ENCODE results near the gene MAST4. TPM values are rescaled to one million over a fixed set of nuclear protein-coding genes. Genes with fewer than 3 reads are reported as not detected.
A peak's percentile ranks its signal among the peaks of the same experiment; 100 is the strongest.

Gene MAST4
- total RNA-seq, 1 experiment from 2014 or later: 0.40 TPM

DNA sequence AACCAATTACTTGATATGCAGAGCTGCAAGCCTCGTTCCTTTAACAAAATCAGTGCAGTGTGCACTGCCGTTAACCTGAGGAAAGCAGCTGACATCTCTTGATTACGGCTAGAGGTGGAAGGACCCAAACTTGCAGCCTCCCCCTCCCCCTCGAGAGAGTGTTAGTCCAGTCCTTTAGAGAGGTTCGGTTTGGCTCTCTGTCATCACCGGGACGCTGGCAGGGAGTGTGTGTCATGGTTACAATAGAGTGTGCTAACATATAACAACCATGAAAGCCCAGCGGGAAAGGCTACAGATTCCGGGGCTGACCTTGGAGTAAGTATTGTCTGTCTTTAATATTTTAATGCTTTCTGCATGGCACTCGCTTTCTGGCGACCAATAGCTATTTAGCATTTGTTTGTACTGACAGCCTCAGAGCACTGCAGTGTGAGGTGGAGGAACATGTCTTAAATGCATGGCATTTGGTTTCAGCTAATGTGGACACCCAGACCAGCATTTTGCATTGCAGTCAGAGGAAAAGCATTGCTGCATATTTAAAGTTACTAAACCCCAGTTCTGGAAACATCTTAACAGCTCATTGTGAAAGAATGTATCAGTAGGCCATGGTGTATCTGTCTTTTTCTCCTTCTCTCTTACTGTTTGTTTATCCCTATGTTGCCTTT is 362.9 kb downstream of the MAST4 start:
- DNase-seq (ENCODE audit: low spot score): no peak

- no peak for DNase-seq (ENCODE audit: low spot score)
Measured at GRCh38 chr5:66959653-66960052, 363.5 kb downstream of the MAST4 start.

DNA sequence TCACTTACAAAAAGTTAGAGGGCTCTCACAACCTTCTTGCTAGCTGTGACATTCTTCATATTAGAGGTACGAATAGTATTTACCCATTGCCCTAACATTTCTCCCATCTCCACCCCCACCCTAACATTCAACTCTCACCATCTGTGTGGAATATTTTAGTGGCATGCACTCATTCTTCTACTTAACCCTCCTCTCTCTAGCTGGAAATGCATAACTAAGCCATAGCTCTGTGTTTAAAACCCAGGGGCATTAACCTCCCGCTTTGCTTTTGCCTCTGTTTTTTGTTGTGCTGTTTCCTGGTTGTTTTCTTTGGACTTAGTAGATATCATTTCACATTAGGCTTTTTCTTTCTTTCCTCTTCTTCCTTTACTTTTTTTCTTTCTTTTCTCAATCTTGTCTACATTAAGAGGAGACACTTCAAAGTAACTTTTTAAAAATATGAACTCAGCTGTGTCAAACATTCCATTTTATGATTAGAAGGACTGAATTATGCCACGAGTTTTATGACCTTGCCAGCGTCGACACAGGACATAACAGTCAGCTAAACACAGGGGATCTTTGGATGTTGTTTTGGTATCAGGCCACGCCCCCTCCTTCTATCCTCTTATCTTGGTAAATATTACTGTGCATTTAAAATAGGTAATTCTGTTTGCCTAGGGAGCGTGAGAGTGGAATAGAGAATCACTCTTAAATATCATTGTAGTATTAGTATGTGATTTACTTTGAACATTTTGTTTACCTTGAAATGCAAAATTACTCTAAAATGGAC is 364.4 kb downstream of the MAST4 start:
- no peak for DNase-seq (ENCODE audit: low spot score)

- DNase-seq (ENCODE audit: low spot score): no peak
Measured at GRCh38 chr5:66963559-66963971, 367.4 kb downstream of the MAST4 start.

DNA sequence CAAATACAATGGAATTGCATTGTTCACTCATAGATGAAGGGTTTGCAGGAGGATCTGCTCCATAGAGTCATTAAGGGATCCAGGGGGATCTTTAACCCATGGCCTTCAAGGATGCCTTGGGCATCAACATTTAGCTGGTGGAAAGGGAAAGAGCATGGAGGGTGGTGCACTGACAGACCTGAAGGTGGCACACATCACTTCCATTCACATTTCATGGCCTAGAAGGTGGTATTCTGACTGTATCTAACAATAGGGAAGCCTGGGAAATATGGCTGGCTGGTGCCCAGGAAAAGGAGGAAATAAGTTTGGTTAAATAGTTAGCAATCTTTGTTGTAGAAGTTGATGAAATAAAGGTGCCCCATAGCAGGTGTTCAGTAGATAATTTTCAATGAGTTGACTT is 370.2 kb downstream of the MAST4 start:
- DNase-seq (ENCODE audit: low spot score): no peak

- DNase-seq (ENCODE audit: low spot score): no peak
Measured at GRCh38 chr5:66967102-66967501, 370.9 kb downstream of the MAST4 start.

GRCh38 chr5:66967826-66968262 is 371.7 kb downstream of the MAST4 start:
- DNase-seq (ENCODE audit: low spot score): no peak

DNA sequence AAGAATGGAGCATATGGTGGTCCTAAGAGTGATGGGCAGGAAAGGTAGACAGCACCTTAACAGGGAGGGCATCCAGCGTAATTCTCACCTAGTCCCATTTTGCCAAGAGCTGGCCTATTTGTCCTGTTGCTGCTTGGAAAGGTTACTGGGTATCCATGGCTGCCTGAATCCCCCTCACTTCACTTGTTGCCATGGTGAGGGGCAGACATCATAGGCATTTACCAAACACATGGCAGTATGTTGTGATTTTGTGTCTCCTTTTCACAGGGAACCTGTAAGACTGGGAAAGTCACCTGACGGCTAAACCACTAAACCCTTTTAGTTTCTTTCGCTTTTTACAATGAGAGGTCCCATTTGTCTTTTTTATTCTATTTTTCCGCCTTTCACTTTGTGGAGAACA is 373.3 kb downstream of the MAST4 start:
- no peak for DNase-seq (ENCODE audit: low spot score)

DNA sequence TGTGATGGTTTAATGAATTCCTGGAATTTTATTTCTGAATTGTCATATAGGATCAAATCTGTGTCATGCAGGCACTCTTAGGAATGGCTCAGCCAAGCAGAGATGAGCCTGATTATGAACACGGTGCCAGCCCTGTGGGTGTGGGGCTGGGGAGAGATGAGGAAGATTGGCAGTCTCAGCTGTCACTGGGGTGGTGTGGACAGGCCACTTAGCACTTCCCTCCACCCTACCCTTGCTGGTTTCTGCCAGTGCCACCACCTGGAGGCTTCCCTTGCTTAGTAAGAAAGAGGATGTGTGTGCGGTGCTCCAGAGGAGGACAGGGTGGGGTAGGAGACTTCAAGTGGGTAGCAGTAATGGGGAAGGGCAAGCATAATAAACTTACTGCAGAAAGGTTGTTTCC is 373.8 kb downstream of the MAST4 start:
- no peak for DNase-seq (ENCODE audit: low spot score)

DNA sequence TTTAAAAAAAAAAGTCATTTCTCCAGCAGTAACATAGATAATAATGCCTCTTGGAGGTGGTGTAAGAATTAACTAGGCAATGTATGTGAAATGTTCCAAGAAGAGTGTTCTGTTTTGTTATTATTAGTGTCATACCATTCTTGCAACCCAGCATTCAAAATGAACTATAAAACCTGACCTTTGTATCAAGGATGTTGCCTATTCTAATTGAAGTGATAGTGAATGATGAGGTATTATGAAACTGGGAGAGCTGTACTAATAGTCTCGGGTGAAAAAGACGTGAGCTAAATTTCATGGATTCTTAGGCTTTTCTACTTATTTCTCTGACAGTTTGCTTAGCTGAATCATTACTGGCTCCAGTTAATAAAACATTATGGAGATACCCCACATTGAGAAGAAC is 375.8 kb downstream of the MAST4 start:
- DNase-seq (ENCODE audit: low spot score): no peak

DNA sequence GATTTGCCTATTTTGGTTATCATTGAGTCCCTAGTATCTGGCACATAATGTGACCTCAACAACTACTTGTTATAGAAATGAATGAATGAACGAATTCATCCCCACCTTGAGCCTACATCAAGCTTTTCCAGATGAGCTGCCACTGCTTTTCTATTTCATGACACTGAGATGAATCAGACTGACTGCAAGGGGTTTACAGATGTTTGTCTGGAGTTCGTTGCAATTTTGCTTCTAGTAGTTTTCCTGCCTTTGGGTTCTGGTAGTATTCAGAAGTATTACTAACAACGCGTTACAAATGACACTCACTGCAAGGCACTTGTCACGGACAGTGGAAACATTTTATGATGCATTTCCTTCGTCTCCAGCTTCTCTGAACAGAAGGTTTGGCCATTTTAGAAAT is 378.1 kb downstream of the MAST4 start:
- DNase-seq (ENCODE audit: low spot score): no peak

DNA sequence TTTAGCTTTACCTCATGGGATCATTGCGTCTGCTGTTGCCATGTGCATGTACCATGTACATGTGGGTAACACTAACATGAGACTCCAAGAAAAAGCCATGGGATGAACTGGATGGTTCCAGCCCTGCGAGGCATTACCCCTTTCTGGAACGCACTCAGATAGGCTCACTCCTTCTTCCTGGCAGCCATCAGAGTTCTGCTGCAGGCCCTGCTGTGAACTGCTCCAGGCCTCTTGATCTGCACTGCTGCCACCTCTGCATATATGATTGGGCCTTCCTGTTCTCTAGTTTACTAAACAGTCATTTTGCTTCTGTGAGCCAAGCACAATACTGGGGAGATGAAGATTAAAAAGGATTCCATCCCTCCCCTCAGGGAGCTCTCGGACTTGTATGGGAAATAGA is 379.9 kb downstream of the MAST4 start:
- DNase-seq (ENCODE audit: low spot score): no peak

GRCh38 chr5:66979738-66980137 is 383.5 kb downstream of the MAST4 start:
- DNase-seq (ENCODE audit: low spot score): no peak

- no peak for DNase-seq (ENCODE audit: low spot score)
Measured at GRCh38 chr5:66981266-66982055, 385.3 kb downstream of the MAST4 start.

GRCh38 chr5:66982056-66982387 is 385.8 kb downstream of the MAST4 start:
- no peak for DNase-seq (ENCODE audit: low spot score)

GRCh38 chr5:66982470-66982869 is 386.3 kb downstream of the MAST4 start:
- no peak for DNase-seq (ENCODE audit: low spot score)

DNA sequence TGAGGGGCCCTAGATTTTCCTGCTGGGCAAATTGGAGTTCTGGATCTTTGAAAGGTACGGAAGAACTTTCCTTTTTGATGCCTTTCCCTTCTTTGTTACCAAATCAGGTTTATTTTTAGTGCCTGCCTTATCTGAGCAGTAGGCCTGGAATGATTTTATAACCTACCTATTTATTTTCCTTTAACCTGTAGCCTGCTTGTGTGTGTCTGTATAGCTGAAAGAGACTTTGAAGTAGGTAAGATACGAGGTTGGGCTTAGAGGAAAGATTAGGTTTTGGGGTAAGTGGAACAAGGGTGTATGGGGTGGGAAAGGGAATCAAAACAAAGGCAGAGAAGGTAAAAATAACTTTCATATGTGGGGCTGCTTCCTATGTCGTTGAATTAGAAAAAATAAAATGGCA is 389.2 kb downstream of the MAST4 start:
- no peak for DNase-seq (ENCODE audit: low spot score)

DNA sequence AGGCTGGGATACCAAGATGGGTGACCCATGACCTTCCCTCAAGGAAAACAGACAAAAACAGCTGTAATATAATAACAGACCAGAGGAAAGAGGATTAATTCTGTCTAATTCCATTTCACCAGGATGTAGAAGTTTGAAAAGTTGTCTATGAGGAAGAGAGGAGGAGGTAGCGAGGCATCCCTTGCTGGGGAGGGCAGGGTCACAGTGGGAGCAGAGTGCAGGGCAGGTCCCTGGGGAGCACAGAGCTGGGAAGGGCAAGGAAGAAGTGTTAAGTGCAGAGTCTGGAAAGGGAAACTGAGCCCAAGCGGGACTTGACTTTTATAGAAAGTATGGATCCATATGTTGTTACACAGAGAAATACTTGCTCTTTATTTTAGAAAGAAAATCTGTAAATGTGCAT is 389.8 kb downstream of the MAST4 start:
- no peak for DNase-seq (ENCODE audit: low spot score)

DNA sequence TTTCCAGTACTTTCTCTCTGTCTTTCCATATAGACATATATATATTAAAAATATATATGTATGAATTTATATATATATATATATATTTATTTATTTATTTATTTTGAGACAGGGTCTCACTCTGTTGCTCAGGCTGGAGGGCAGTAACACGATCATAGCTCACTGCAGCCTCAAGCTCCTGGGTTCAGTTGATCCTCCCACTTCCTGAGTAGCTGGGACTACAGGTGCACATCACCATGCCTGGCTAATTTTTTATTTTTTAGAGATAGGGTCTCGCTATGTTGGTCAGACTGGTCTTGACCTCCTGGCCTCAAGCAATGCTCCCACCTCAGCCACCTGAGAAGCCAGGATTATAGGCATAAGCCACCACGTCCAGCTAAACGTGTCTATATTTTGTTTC is 390.3 kb downstream of the MAST4 start:
- DNase-seq (ENCODE audit: low spot score): no peak

DNA sequence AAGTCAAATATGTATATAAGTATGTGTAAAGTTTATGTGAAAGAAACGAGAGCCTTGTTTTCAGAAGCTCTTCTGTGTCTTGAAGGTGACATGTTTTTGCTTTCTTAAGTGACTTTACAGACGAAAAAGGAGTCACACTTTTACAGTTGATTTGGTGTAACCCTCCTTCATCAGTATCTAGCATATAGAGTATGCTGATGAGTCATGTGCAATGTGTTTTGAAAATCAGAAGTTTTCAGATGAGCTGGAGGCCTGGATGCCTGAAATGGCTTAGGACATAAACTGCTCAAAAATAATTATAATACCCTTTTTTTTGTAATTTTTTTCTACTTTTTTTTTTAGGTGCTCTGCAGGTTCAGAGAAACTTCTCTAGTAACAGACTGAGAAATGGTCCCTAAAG is 390.9 kb downstream of the MAST4 start:
- DNase-seq (ENCODE audit: low spot score): no peak

DNA sequence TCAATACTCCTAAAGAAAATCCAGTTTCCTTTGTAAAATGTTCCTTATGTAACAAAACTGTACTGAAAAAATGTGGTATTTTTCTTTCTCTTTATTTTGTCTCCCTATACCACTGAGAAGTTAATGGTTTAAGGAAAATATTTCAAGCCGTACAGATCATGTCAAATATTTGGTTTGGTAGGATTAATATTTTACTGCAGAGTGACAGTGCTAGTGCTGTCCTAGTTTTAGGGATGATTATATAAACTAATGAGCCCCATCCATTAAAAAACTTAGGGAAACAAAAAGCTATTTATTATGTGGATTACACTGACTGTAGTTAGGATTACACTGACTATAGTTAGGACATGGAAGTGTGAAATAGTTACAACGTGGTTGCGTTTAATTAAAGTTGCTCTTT is 391.3 kb downstream of the MAST4 start:
- DNase-seq (ENCODE audit: low spot score): no peak

GRCh38 chr5:66987949-66988838 is 392.0 kb downstream of the MAST4 start:
- DNase-seq (ENCODE audit: low spot score): peak; percentile 19
